GM12878 (cell line): ENCODE measurements around the gene CD300H. TPM values are rescaled to one million over a fixed set of nuclear protein-coding genes. Genes with fewer than 3 reads are reported as not detected.

Experiments
- ATAC-seq: fragments of 200-7000 bp; cut with Tn5 transposase; 3 replicates; pipeline ENCODE4 v1.9.1; 2020; ENCODE audit warnings: mild to moderate bottlenecking, moderate library complexity
- BruUV-seq: library from RNA; stranded (reverse); fragments of 400-500 nt; replicated peaks from 2 replicates; lab custom pipeline; 2021; lab: Mats Ljungman, UMichigan
- CTCF ChIA-PET: fragments of 300-600 bp; sonication (Branson Sonifier 250); formaldehyde crosslinking; extraction: SDS; loops from one replicate; lab custom pipeline; 2021; ENCODE audit warnings: inconsistent platforms; lab: Yijun Ruan, JAX
- POLR2A ChIA-PET: fragments of 350-600 bp; formaldehyde crosslinking; extraction: SDS; loops from one replicate; lab custom pipeline; 2021; ENCODE audit warnings: inconsistent platforms; lab: Charles Lee
- RAD21 ChIA-PET: fragments of 300-600 bp; sonication (Branson Sonifier 250); formaldehyde crosslinking; loops from one replicate; lab custom pipeline; 2023; ENCODE audit warnings: antibody characterized with exemption; ENCODE audit not compliant: unreplicated experiment; lab: Charles Lee
- SMC1A ChIA-PET: fragments of 300-600 bp; sonication (Branson Sonifier 250); formaldehyde crosslinking; loops from one replicate; lab custom pipeline; 2023; ENCODE audit not compliant: unreplicated experiment, uncharacterized antibody; lab: Charles Lee
- DNase-seq: peaks from one replicate; pipeline ENCODE4 v3.0.0-alpha.2; 2011; ENCODE audit warnings: low read depth, low spot score
- FAIRE-seq: peaks from 3 replicates; lab custom pipeline; 2011; peaks lifted over from hg19 to GRCh38; lab: Jason Lieb, UNC
- H2AFZ ChIP-seq: 2 replicates; pipeline ENCODE4 v1.6.0; 2011; ENCODE audit warnings: low read depth, low read length, control low read depth; ENCODE audit not compliant: control insufficient read depth
- H3K27ac ChIP-seq: 2 replicates; pipeline ENCODE4 v1.5.1; 2011; ENCODE audit warnings: control low read depth; ENCODE audit not compliant: control insufficient read depth, insufficient read depth
- H3K27me3 ChIP-seq, 2 experiments: replicated peaks in 1 of 2; 2 replicates each; pipeline versions ENCODE4 v1.6.0 to v1.6.1; 2011; ENCODE audit warnings: low read length in 1 of 2; ENCODE audit not compliant: control insufficient read depth in 2 of 2, insufficient read depth in 2 of 2
- H3K36me3 ChIP-seq, 2 experiments: 2 replicates each; pipeline ENCODE4 v1.5.1; 2011; ENCODE audit warnings: low read length in 1 of 2; ENCODE audit not compliant: control insufficient read depth in 2 of 2, insufficient read depth in 2 of 2
- H3K4me1 ChIP-seq: 2 replicates; pipeline ENCODE4 v1.6.1; 2011; ENCODE audit warnings: mild to moderate bottlenecking, low read length, moderate library complexity, mixed read lengths; ENCODE audit not compliant: control insufficient read depth, insufficient read depth
- H3K4me2 ChIP-seq: 2 replicates; pipeline ENCODE4 v1.6.0; 2011; ENCODE audit warnings: control low read depth; ENCODE audit not compliant: control insufficient read depth, insufficient read depth
- H3K4me3 ChIP-seq: fragments of 200-600 bp; sonication (generic); 2 replicates; pipeline ENCODE4 v1.5.1; 2016
- H3K79me2 ChIP-seq: 2 replicates; pipeline ENCODE4 v1.6.0; 2011; ENCODE audit warnings: low read length; ENCODE audit not compliant: control insufficient read depth, insufficient read depth
- H3K9ac ChIP-seq: 2 replicates; pipeline ENCODE4 v1.8.0; 2011; ENCODE audit warnings: low read length, control low read depth, mixed read lengths; ENCODE audit not compliant: control insufficient read depth, insufficient read depth
- H3K9me3 ChIP-seq: replicated peaks from 3 replicates; pipeline ENCODE4 v1.5.1; 2011; ENCODE audit warnings: mild to moderate bottlenecking, low read length; ENCODE audit not compliant: control insufficient read depth, insufficient read depth
- H4K20me1 ChIP-seq: 2 replicates; pipeline ENCODE4 v1.6.0; 2011; ENCODE audit not compliant: control insufficient read depth, insufficient read depth
- ATF3 ChIP-seq: IDR thresholded peaks from 2 replicates; pipeline ENCODE4 v1.6.1; 2011; ENCODE audit warnings: low read depth, mild to moderate bottlenecking, low read length, moderate library complexity, borderline replicate concordance; ENCODE audit errors: extremely low read depth
- HCFC1 ChIP-seq: fragments of 150-350 bp; IDR thresholded peaks from 2 replicates; pipeline ENCODE4 v1.6.1; 2014; ENCODE audit warnings: low read length
- IKZF2 ChIP-seq, 2 experiments: fragments of 450-650 bp; IDR thresholded peaks; 2 replicates each; pipeline ENCODE4 v1.6.1; 2017; ENCODE audit warnings: mild to moderate bottlenecking in 2 of 2, moderate library complexity in 2 of 2
- KLF5 ChIP-seq: fragments of 450-650 bp; IDR thresholded peaks from 2 replicates; pipeline ENCODE4 v1.6.1; 2014; ENCODE audit warnings: mild to moderate bottlenecking; ENCODE audit not compliant: partially characterized antibody
- NFIC ChIP-seq: IDR thresholded peaks from 2 replicates; pipeline ENCODE4 v1.6.1; 2012; ENCODE audit warnings: low read depth, mild to moderate bottlenecking, inconsistent platforms, low read length, moderate library complexity
- PBX3 ChIP-seq: IDR thresholded peaks from 2 replicates; pipeline ENCODE4 v1.6.1; 2011; ENCODE audit warnings: mild to moderate bottlenecking, low read depth, low read length, moderate library complexity; ENCODE audit not compliant: insufficient replicate concordance
- RBBP5 ChIP-seq: fragments of 200-600 bp; sonication (generic); conservative IDR thresholded peaks from 2 replicates; pipeline ENCODE4 v1.6.1; 2016
- SMAD5 ChIP-seq: IDR thresholded peaks from 2 replicates; pipeline ENCODE4 v1.6.1; 2016; ENCODE audit warnings: antibody characterized with exemption, low read depth
- SMARCA5 ChIP-seq: fragments of 450-650 bp; IDR thresholded peaks from 2 replicates; pipeline ENCODE4 v1.6.1; 2017; ENCODE audit warnings: mild to moderate bottlenecking
- SMC3 ChIP-seq: IDR thresholded peaks from 2 replicates; pipeline ENCODE4 v1.6.1; 2011; ENCODE audit warnings: low read length, improper control_type of control experiment, borderline replicate concordance
- STAT3 ChIP-seq: IDR thresholded peaks from 2 replicates; pipeline ENCODE4 v1.6.1; 2011; ENCODE audit warnings: low read depth, low read length, improper control_type of control experiment
- TBL1XR1 ChIP-seq: IDR thresholded peaks from 2 replicates; pipeline ENCODE4 v1.6.1; 2012; ENCODE audit warnings: low read depth, low read length, improper control_type of control experiment
- ZBTB33 ChIP-seq: fragments of 450-650 bp; IDR thresholded peaks from 2 replicates; pipeline ENCODE4 v1.6.1; 2017; ENCODE audit warnings: mild to moderate bottlenecking
- ZNF274 ChIP-seq: IDR thresholded peaks from one replicate; pipeline ENCODE4 v1.8.0; 2011; ENCODE audit not compliant: insufficient read length, insufficient read depth
- ZNF687 ChIP-seq: fragments of 450-650 bp; IDR thresholded peaks from 2 replicates; pipeline ENCODE4 v1.6.1; 2017; ENCODE audit warnings: mild to moderate bottlenecking, moderate library complexity
- WGBS: methylation state at CpG from one replicate; pipeline ENCODE4 v1.1.6; 2016; ENCODE audit warnings: low lambda C conversion rate; ENCODE audit not compliant: insufficient replicate concordance, insufficient coverage; ENCODE audit errors: missing lambda C conversion rate; 5-methylcytosine and 5-hydroxymethylcytosine counted together
- in situ Hi-C: fragments of 300-500 bp; cut with MboI; formaldehyde crosslinking; loops from 9 replicates; pipeline ENCODE4 v1.14.3; 2018; ENCODE audit warnings: mixed read lengths
- intact Hi-C: fragments of 100-400 bp; cut with micrococcal nuclease; formaldehyde crosslinking; loops from one replicate; pipeline ENCODE4 v1.14.2; 2022; ENCODE audit not compliant: unreplicated experiment
- polyA plus RNA-seq, 11 experiments: library from polyadenylated mRNA; depleted of rRNA in 4 of 11; unstranded in 6 of 11; stranded (reverse) in 5 of 11; fragments of >200 nt; fragmentation: Nextera tagmentation in 4 of 11; fragmentation: Illumina TruSeq in 1 of 11; extraction: Ambion mirVana in 4 of 11; extraction: Trizol in 1 of 11; gene quantifications; 1 replicate in 1 of 11; 2 replicates in 10 of 11; pipeline versions ENCODE4 v1.2.1 to v1.2.3, GENCODE V29; 2011 to 2016; ENCODE audit warnings: inconsistent platforms in 2 of 11, missing spikeins in 2 of 11, low read depth in 1 of 11
- total RNA-seq, 4 experiments: library from RNA; depleted of rRNA in 3 of 4; stranded (reverse); fragments of >200 nt in 3 of 4; fragmentation: Illumina TruSeq in 1 of 4; extraction: Trizol in 1 of 4; gene quantifications; 2 replicates each; pipeline versions ENCODE4 v1.2.1 to v1.2.3, GENCODE V29; 2013 to 2021

CD300H gene
- total and polyA plus RNA-seq, 10 of the 15 experiments (the other 5 are each of a cell fraction or from before 2014, with no cell fraction given) = not detected

- TF ChIP-seq NFIC (no peak), KLF5 (no peak)
Measured at GRCh38 chr17:74599448-74599939, 32.2 kb upstream of the CD300H start (continued).

GRCh38 chr17:74599023-74599399 lies 31.7 kb upstream of the CD300H start:
- H3K9me3 ChIP-seq = peaks cover 3% of the 10 kb centered on the region; the same call in 1 of the 3 replicates
- H3K36me3 ChIP-seq = no peaks in the 10 kb centered on the region
- no peak for DNase-seq
- H4K20me1 ChIP-seq = no peaks in the 10 kb centered on the region; the same call in 1 of the 2 replicates
- peaks cover 2 to 4% of the 10 kb centered on the region in 2 experiments; a peak in 3 of 4 replicates for H3K27me3 ChIP-seq
- no peaks in the 10 kb centered on the region for H3K79me2 ChIP-seq
- intact Hi-C loops = no loop called here
- H3K4me1 ChIP-seq = no peaks in the 10 kb centered on the region; the same call in 1 of the 2 replicates
- TF ChIP-seq SMAD5 (no peak), STAT3 (no peak), RBBP5 (no peak), ZNF274 (no peak), IKZF2 (IDR thresholded peaks at IDR 0.05) (no peak), ZBTB33 (no peak), ZNF687 (no peak), PBX3 (no peak), HCFC1 (no peak), TBL1XR1 (no peak), ATF3 (no peak), SMARCA5 (no peak), KLF5 (no peak), SMC3 (no peak)
- no peak overlapping the region for H3K4me2 ChIP-seq
- RAD21 ChIA-PET = no interaction called here
- FAIRE-seq = no peak
- no peak overlapping the region for H3K4me3 ChIP-seq
- CTCF ChIA-PET = interaction anchor here (2.3 kb wide), 1 partner anchor 32 kb away, joined by 10 read pairs; the partner anchor contains the start of gene CD300H
- ATAC-seq = no peak
- in situ Hi-C loops = loop anchor here (5.0 kb wide), 1 partner anchor 222 kb away; no protein-coding TSS in a partner anchor
- no peak overlapping the region for H3K9ac ChIP-seq
- SMC1A ChIA-PET = no interaction called here
- H3K27ac ChIP-seq = no peak overlapping the region
- no peak overlapping the region for H2AFZ ChIP-seq
- POLR2A ChIA-PET = no interaction called here
- 12% methylated on average over 3 of the region's 3 CpGs for WGBS
- no TSS peak for BruUV-seq
